ENCODE results near the gene CARD10. TPM values are rescaled to one million over a fixed set of nuclear protein-coding genes. Genes with fewer than 3 reads are reported as not detected.

The CARD10 gene
- total RNA-seq, 2 donors from 2014 or later, result 0.38 to 0.53 TPM

GRCh38 chr22:37500745-37501609 is 18.2 kb downstream of the CARD10 start:
- Mint-ChIP-seq H3K9me3 (no peaks in the 10 kb centered on the region), H3K4me3 (no peak overlapping the region), H3K36me3 (no peaks in the 10 kb centered on the region), H3K27ac (no peak overlapping the region), H3K27me3 (peaks cover 0 to 4% of the 10 kb centered on the region in 2 donors), H3K4me1 (ENCODE audit: low read depth in 2 of 2) (peaks cover 6% of the 10 kb centered on the region in 2 donors)
- ATAC-seq (no peak), DNase-seq (ENCODE audit: low spot score) (no peak)

DNA sequence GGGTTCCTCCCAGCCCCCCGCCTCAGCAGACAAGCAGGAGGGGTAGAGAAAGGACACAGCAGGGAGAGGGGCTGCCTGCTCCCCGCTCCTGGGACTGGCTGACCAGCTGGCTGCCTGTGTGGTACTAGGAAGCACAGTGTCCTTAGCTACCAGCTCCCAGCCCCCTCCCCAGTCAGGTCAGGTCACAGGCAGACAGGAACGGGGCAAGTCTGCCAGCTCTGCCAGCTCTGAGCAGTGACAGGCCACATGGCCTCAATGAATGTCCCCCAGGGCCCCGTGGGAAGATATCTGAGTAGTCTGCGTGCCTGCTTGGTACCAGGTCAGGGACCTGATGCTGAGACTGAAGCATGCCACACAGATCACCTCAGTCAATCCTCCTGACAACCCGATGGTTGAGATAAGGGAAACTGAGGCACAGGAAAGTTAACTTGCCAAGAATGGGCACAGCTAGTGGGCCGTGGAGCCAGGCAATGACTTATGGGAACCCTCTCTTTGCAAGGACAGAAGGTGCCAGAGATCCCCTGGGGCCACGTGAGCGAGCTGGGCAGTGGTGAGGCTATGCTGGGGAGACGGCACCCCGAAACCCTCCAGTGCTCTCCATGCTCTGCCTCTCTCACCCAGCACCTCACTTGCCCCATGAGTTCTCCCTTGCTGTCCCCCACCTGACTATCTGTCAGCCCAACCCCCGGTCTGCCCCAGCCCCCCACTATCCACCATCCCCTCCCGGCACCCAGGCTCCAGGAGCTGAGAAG is 19.2 kb downstream of the CARD10 start:
- no peak for ATAC-seq
- peaks cover 0 to 4% of the 10 kb centered on the region in 2 donors for H3K27me3 Mint-ChIP-seq
- H3K36me3 Mint-ChIP-seq, result no peaks in the 10 kb centered on the region
- no peaks in the 10 kb centered on the region for H3K9me3 Mint-ChIP-seq
- H3K4me3 Mint-ChIP-seq, result no peak overlapping the region
- H3K4me1 Mint-ChIP-seq (ENCODE audit: low read depth in 2 of 2), result peaks cover 6% of the 10 kb centered on the region in 2 donors
- no peak overlapping the region for H3K27ac Mint-ChIP-seq
- no peak for DNase-seq (ENCODE audit: low spot score)

- Mint-ChIP-seq H3K27me3 (peaks cover 0 to 4% of the 10 kb centered on the region in 2 donors), H3K36me3 (no peaks in the 10 kb centered on the region), H3K4me1 (ENCODE audit: low read depth in 2 of 2) (peaks cover 6% of the 10 kb centered on the region in 2 donors), H3K27ac (no peak overlapping the region), H3K9me3 (no peaks in the 10 kb centered on the region), H3K4me3 (no peak overlapping the region)
- ATAC-seq (no peak), DNase-seq (ENCODE audit: low spot score) (no peak)
These were observed 20.0 kb downstream of the CARD10 start for GRCh38 chr22:37499027-37499707.

DNA sequence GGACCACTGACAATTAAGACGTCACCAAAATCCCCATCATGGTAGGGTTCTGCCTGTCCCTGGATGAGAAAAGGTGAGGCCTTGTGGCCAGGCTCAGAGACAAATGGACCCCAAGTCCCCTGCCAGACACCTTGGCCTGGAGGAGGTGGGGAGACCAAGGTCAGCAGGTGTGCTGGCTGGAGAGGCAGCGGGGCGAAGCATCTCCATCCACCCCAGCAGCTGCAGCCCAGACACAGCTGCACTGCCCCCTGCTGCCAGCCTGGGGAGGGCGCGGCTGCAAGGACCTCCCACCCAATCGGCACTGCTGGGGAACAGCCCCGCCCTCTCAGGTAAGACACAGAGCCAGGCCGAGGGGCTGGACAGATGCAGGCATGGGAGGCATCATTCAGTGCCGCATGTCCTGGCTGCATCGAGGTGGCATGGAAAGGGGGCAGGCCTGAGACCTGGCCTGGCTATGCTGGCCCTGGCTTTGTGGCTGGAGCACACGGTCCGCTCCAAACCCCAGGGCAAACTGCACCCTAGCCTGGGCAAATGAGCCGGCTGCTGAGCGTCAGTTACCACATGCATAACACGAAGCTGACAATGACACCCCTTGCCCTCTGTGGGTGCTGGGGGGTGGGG is 20.8 kb downstream of the CARD10 start:
- H3K4me1 Mint-ChIP-seq (ENCODE audit: low read depth in 2 of 2), result peaks cover 9 to 10% of the 10 kb centered on the region in 2 donors
- no peak overlapping the region for H3K27ac Mint-ChIP-seq
- H3K27me3 Mint-ChIP-seq, result peaks cover 0 to 4% of the 10 kb centered on the region in 2 donors
- no peaks in the 10 kb centered on the region for H3K36me3 Mint-ChIP-seq
- DNase-seq (ENCODE audit: low spot score) (no peak), ATAC-seq (peak; percentile 67 to 77)
- H3K9me3 Mint-ChIP-seq, result no peaks in the 10 kb centered on the region
- no peak overlapping the region for H3K4me3 Mint-ChIP-seq

DNA sequence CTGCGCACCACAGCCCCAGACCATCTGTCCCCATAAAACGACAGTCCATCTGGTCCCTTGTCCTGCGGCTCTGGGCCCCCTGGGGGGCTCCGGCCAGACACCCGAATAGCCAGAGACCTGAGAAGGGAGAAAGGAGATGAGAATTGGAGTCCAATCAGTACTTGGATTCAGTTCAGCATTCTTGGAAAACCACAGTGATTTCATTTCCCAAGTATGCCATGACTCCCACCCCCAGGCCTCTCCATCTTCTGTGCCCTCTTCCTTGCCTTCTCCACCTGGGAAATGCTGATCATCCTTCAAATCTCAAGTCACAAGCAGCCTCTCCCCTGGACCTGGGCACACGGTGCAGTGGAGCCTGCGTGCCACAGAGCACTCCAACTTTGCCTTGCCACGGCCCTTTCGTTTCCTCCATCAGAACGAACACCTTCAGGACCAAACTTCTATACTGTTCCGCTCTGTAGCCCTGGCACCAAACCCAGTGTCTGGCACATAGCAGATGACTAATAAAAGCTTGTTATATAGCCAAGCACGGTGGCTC is 22.1 kb downstream of the CARD10 start:
- H3K27ac Mint-ChIP-seq, result no peak overlapping the region
- DNase-seq (ENCODE audit: low spot score) (no peak), ATAC-seq (no peak)
- no peak overlapping the region for H3K4me3 Mint-ChIP-seq
- H3K27me3 Mint-ChIP-seq, result peaks cover 0 to 4% of the 10 kb centered on the region in 2 donors
- peaks cover 16 to 17% of the 10 kb centered on the region in 2 donors for H3K4me1 Mint-ChIP-seq (ENCODE audit: low read depth in 2 of 2)
- no peaks in the 10 kb centered on the region for H3K36me3 Mint-ChIP-seq
- no peaks in the 10 kb centered on the region for H3K9me3 Mint-ChIP-seq

DNA sequence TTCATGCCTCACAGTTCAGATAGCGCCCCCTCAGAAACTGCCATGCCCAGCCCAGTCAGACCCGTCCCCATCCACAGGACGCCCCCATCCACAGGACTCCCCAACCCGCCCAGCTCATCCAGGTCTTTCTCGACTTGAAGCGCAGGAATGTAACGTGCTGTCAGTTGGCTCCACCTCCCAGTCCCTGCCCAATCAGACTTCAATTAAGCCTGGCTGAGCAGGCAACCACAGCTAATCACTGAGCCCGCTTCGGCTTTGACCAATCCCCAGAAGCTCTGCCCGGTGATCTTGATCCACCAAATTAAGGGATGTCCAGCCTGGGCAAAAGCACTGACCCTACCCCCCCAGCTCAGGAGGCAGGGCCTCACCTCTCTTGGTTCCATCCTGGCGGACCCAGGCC is 22.6 kb downstream of the CARD10 start:
- no peak for DNase-seq (ENCODE audit: low spot score)
- H3K9me3 Mint-ChIP-seq, result no peaks in the 10 kb centered on the region

DNA sequence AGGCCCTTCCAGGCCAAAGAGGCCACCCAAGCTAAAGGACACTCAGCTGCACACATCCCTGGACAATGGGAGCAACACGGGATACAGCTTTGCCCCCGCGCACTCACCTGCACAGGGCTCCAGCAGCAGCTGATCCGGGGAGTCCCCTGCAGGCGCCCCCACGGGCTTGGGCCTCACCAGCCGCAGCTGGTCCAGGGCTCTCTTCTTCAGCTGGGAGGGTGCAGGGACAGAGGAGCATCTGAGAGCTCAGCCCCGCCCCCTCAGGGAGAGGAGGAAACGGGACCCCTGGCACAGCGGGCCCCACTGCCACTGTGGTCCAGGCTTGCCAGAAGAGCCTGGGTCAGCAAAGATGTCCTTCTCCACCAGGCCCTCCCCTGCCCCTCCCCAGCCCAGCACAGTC is 25.2 kb downstream of the CARD10 start:
- no peak overlapping the region for H3K27ac Mint-ChIP-seq

More for the DNA sequence above, 22.6 kb downstream of the CARD10 start:
- Mint-ChIP-seq H3K4me1 (ENCODE audit: low read depth in 2 of 2) (peaks cover 13 to 14% of the 10 kb centered on the region in 2 donors), H3K4me3 (no peak overlapping the region), H3K27me3 (peaks cover 0 to 4% of the 10 kb centered on the region in 2 donors), H3K27ac (no peak overlapping the region), H3K36me3 (no peaks in the 10 kb centered on the region)
- no peak for ATAC-seq

DNA sequence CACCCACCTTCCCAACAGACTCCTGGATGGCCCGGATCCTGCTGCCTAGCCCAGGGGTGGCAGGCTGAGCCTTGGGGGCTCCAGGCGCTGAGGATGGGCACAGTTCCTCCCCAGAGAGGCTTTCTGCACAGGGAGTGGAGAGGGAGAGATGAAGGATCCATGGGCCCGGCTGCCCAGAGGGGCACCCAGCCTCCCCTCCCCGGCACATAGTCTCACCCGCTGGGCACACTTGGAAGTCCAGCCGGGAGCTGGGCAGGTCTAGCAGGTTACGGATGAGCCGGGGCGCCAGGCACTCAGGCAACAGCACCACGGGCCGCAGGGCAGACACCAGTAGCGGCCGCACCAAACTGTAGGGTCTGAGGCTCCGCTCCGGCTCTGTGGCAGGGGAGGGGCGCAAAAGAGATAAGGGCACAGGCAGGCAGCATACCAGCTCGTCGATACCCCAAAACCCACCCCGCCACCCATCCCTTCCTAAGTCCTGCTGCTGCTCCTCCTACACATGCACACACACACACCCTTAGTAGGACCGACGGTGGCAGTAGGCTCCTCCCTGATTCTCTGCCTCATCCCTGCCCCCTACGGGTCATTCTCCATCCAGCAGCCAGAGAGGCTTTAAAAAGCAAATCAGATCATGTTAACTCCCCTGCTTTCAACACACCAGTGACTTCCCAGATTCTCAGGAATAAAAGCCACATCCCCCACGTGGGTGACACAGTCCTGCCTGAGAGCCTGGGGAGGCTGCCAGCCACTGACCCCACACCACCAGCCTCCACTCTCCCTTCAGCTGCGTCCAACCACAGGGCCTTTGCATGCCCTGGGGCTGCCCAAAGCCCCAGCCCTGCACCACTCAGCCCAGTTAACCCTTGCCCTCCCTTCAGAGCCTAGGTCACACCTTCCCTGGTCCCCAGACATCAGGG is 26.5 kb downstream of the CARD10 start:
- H3K36me3 Mint-ChIP-seq, result no peaks in the 10 kb centered on the region
- H3K27me3 Mint-ChIP-seq, result no peaks in the 10 kb centered on the region
- ATAC-seq, result peak; percentile 54 to 59
- no peak overlapping the region for H3K4me3 Mint-ChIP-seq
- H3K27ac Mint-ChIP-seq, result peak overlapping the region in 1 of 2 donors; percentile 35
- no peaks in the 10 kb centered on the region for H3K9me3 Mint-ChIP-seq
- no peak for DNase-seq (ENCODE audit: low spot score)
- H3K4me1 Mint-ChIP-seq (ENCODE audit: low read depth in 2 of 2), result peaks cover 20 to 26% of the 10 kb centered on the region in 2 donors

More for the DNA sequence above, 25.2 kb downstream of the CARD10 start:
- Mint-ChIP-seq H3K27me3 (no peaks in the 10 kb centered on the region), H3K4me3 (no peak overlapping the region), H3K4me1 (ENCODE audit: low read depth in 2 of 2) (peaks cover 15 to 21% of the 10 kb centered on the region in 2 donors), H3K36me3 (no peaks in the 10 kb centered on the region), H3K9me3 (no peaks in the 10 kb centered on the region)
- DNase-seq (ENCODE audit: low spot score) (no peak), ATAC-seq (no peak)

DNA sequence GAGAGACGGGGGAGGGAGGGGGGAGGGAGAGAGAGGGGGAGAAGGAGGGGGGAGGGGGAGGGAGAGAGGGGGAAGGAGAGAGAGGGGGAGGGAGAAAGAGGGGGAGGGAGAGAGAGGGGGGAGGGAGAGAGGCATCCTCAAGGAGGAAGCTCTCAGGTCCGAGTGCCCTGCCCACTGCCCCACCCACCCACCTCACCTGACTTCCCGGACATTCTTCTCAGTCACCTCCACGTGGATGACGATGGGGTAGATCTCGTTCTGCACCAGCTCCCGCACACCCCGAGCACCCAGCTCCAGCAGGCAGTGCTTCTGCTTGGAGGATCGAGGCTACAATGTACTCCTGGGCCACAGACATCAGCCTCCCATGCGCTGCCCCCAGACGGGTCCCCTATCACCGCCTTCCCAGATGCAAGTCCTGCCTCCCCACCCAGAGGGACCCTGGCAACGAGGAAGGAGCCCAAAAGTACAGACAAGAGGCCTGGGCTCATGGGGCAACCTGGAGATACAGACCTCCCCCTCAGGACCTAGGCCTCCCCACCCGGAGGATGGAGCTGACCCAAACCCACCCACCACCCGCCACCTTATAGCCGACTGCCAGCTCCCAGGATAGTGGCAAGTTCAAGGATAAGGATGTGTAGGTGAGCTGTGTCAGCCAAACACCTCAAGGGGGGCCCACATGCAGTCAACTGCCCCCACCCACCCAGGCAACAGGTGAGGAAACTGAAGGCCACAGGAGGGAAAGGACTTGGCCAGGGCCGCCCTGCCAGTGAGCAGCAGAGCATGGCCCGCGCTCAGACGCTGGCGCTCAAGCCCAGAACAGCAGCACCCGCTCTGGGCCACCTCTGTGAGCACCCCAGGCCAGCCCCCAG is 27.4 kb downstream of the CARD10 start:
- ATAC-seq (no peak), DNase-seq (ENCODE audit: low spot score) (no peak)
- H3K27ac Mint-ChIP-seq, result no peak overlapping the region
- no peaks in the 10 kb centered on the region for H3K9me3 Mint-ChIP-seq
- H3K36me3 Mint-ChIP-seq, result no peaks in the 10 kb centered on the region
- peaks cover 29 to 34% of the 10 kb centered on the region in 2 donors for H3K4me1 Mint-ChIP-seq (ENCODE audit: low read depth in 2 of 2)
- no peak overlapping the region for H3K4me3 Mint-ChIP-seq
- no peaks in the 10 kb centered on the region for H3K27me3 Mint-ChIP-seq

DNA sequence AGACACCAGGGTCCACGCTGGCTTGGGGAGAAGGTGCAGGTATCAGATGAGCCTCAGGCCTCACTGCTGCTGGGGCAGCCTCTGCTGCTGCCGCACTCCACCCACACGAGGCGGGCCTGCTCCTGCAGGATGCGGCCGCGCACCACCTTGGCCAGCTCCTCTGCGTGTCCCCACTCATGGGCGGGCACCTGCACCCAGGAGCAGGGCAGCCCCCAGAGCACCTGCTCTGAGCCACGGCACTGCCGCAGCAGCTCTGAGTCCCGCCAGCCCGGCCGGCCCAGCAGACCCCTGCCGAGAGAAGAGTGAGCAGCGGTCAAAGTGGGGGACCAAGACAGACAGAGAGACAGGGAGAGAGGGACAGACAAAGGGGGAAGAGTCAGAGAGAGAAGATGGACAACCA is 28.1 kb downstream of the CARD10 start:
- DNase-seq (ENCODE audit: low spot score), result no peak
- H3K4me3 Mint-ChIP-seq, result no peak overlapping the region
- no peaks in the 10 kb centered on the region for H3K27me3 Mint-ChIP-seq
- no peak for ATAC-seq
- H3K36me3 Mint-ChIP-seq, result no peaks in the 10 kb centered on the region
- no peaks in the 10 kb centered on the region for H3K9me3 Mint-ChIP-seq
- no peak overlapping the region for H3K27ac Mint-ChIP-seq
- H3K4me1 Mint-ChIP-seq (ENCODE audit: low read depth in 2 of 2), result peaks cover 33 to 39% of the 10 kb centered on the region in 2 donors

GRCh38 chr22:37489983-37490382 is 29.2 kb downstream of the CARD10 start:
- Mint-ChIP-seq H3K4me3 (no peak overlapping the region), H3K9me3 (no peaks in the 10 kb centered on the region), H3K4me1 (ENCODE audit: low read depth in 2 of 2) (peaks cover 33 to 44% of the 10 kb centered on the region in 2 donors), H3K27me3 (no peaks in the 10 kb centered on the region), H3K27ac (peak overlapping the region; percentile 4 to 74), H3K36me3 (no peaks in the 10 kb centered on the region)
- ATAC-seq (no peak), DNase-seq (ENCODE audit: low spot score) (no peak)

Measured in natural killer cell treated with Interleukin-12 subunit alpha and Interleukin-12 subunit beta and Interleukin-15 and Interleukin-18, amount 100 ng/mL, for 72 hours (primary cell).